Measurements from ENCODE around the gene ATP1A4. TPM values are rescaled to one million over a fixed set of nuclear protein-coding genes. Genes with fewer than 3 reads are reported as not detected.

Gene ATP1A4
- total RNA-seq, 4 donors from 2014 or later, result 1.5 TPM; not detected in 3

- no peaks in the 10 kb centered on the region for H3K27me3 ChIP-seq
- no peak for TF ChIP-seq CTCF (IDR thresholded peaks at IDR 0.05)
- no peak for TF ChIP-seq POLR2A (IDR thresholded peaks at IDR 0.05)
- intact Hi-C loops (cut with DNase I; ENCODE audit: low total_unique reads), result no loop called here
- H3K27ac ChIP-seq, result no peak overlapping the region
- H3K36me3 ChIP-seq, result no peaks in the 10 kb centered on the region
- no peaks in the 10 kb centered on the region for H3K9me3 ChIP-seq
- no peak overlapping the region for H3K4me3 ChIP-seq
- H3K4me1 ChIP-seq, result no peaks in the 10 kb centered on the region
- DNase-seq, result no peak
Measured at GRCh38 chr1:160227034-160227433, 75.6 kb downstream of the ATP1A4 start.

- Histone ChIP-seq H3K36me3 (no peaks in the 10 kb centered on the region), H3K4me3 (no peak overlapping the region)
- intact Hi-C loops (cut with DNase I; ENCODE audit: low total_unique reads), result no loop called here
Measured at GRCh38 chr1:160227561-160227960, 76.2 kb downstream of the ATP1A4 start.

GRCh38 chr1:160228431-160228830 lies 77.0 kb downstream of the ATP1A4 start:
- Histone ChIP-seq H3K4me1 (no peaks in the 10 kb centered on the region), H3K27me3 (no peaks in the 10 kb centered on the region), H3K36me3 (no peaks in the 10 kb centered on the region), H3K27ac (no peak overlapping the region), H3K4me3 (no peak overlapping the region), H3K9me3 (no peaks in the 10 kb centered on the region)
- intact Hi-C loops (cut with DNase I; ENCODE audit: low total_unique reads), result no loop called here
- TF ChIP-seq POLR2A (IDR thresholded peaks at IDR 0.05) (no peak), CTCF (IDR thresholded peaks at IDR 0.05) (no peak)
- no peak for DNase-seq

More at GRCh38 chr1:160227561-160227960, 76.2 kb downstream of the ATP1A4 start:
- no peaks in the 10 kb centered on the region for H3K27me3 ChIP-seq
- no peak for DNase-seq
- no peak overlapping the region for H3K27ac ChIP-seq
- H3K9me3 ChIP-seq, result no peaks in the 10 kb centered on the region
- TF ChIP-seq CTCF (IDR thresholded peaks at IDR 0.05) (no peak), POLR2A (IDR thresholded peaks at IDR 0.05) (no peak)
- no peaks in the 10 kb centered on the region for H3K4me1 ChIP-seq

- DNase-seq, result no peak
- Histone ChIP-seq H3K4me1 (no peaks in the 10 kb centered on the region), H3K27ac (no peak overlapping the region), H3K9me3 (no peaks in the 10 kb centered on the region), H3K4me3 (no peak overlapping the region), H3K36me3 (no peaks in the 10 kb centered on the region), H3K27me3 (no peaks in the 10 kb centered on the region)
- intact Hi-C loops (cut with DNase I; ENCODE audit: low total_unique reads), result no loop called here
- no peak for TF ChIP-seq CTCF (IDR thresholded peaks at IDR 0.05)
- no peak for TF ChIP-seq POLR2A (IDR thresholded peaks at IDR 0.05)
Measured at GRCh38 chr1:160232911-160233310, 81.5 kb downstream of the ATP1A4 start.

Other genes starting within 250 kb of the ATP1A4 start
- 100 to 1,000 TPM; 113 to 246 (median 197) TPM for gene TAGLN2, start 226.1 kb upstream of the ATP1A4 start, total RNA-seq
- 1 to 10 TPM in 2 of 4 donors, under 1 TPM in 1, not detected in 1; 0.29 to 6.2 (median 1.2) TPM for gene IGSF9, start 206.0 kb upstream of the ATP1A4 start, total RNA-seq
- not detected for gene SLAMF9, start 197.4 kb upstream of the ATP1A4 start, total RNA-seq
- 1 to 10 TPM; 1.8 to 9.4 (median 7.5) TPM for gene PIGM, start 119.6 kb upstream of the ATP1A4 start, total RNA-seq
- under 1 TPM in 1 of 4 donors, not detected in 3; 0.58 TPM for gene KCNJ10, start 81.4 kb upstream of the ATP1A4 start, total RNA-seq
- under 1 TPM in 1 of 4 donors, not detected in 3; 0.28 TPM for gene KCNJ9, start 70.1 kb upstream of the ATP1A4 start, total RNA-seq
- 10 to 100 TPM in 3 of 4 donors, 1 to 10 TPM in 1; 5.4 to 41.4 (median 26.9) TPM for gene IGSF8, start 53.0 kb upstream of the ATP1A4 start, total RNA-seq
- 10 to 100 TPM in 3 of 4 donors, 1 to 10 TPM in 1; 1.2 to 36.8 (median 13.4) TPM for gene ATP1A2, start 35.8 kb upstream of the ATP1A4 start, total RNA-seq
- gene CASQ1, start 39.0 kb downstream of the ATP1A4 start, total RNA-seq, result under 1 TPM in 3 of 4 donors, not detected in 1; 0.26 to 0.48 (median 0.34) TPM
- 100 to 1,000 TPM in 1 of 4 donors, 10 to 100 TPM in 3; 52.1 to 147 (median 81.7) TPM for gene PEA15, start 53.8 kb downstream of the ATP1A4 start, total RNA-seq
- 100 to 1,000 TPM in 2 of 4 donors, 10 to 100 TPM in 2; 36.8 to 167 (median 94.8) TPM for gene DCAF8, start 110.9 kb downstream of the ATP1A4 start, total RNA-seq
- gene PEX19, start 133.5 kb downstream of the ATP1A4 start, total RNA-seq, result 10 to 100 TPM; 45.1 to 77.5 (median 59.8) TPM
- 100 to 1,000 TPM in 2 of 4 donors, 10 to 100 TPM in 2; 71.2 to 211 (median 130) TPM for gene COPA, start 191.6 kb downstream of the ATP1A4 start, total RNA-seq
- 10 to 100 TPM; 18.2 to 69.1 (median 56.4) TPM for gene NCSTN, start 191.8 kb downstream of the ATP1A4 start, total RNA-seq
- gene NHLH1, start 215.5 kb downstream of the ATP1A4 start, total RNA-seq, result not detected
- gene VANGL2, start 249.0 kb downstream of the ATP1A4 start, total RNA-seq, result 10 to 100 TPM in 1 of 4 donors, 1 to 10 TPM in 2, under 1 TPM in 1; 0.26 to 14.1 (median 4.7) TPM

Measured in uterus (tissue), 4 donors.